Amniotic stem cell (primary cell): ENCODE measurements around the gene EPO.
A peak's percentile ranks its signal among the peaks of the same experiment; 100 is the strongest.
"Not testable (repeated sequence)": the region's sequence is repeated elsewhere in the genome, so short reads cannot be mapped to it uniquely, and the experiment has no call there.

Experiments used
- DNase-seq: peaks from one replicate; lab custom pipeline; 2025; lab: John Stamatoyannopoulos, UW

EPO gene

GRCh38 chr7:100705320-100705752 is 14.9 kb upstream of the EPO start:
- peak; percentile 39 for DNase-seq

GRCh38 chr7:100705753-100706671 is 14.3 kb upstream of the EPO start, which contains the start of gene POP7:
Gene POP7 (plus strand): TSS chr7:100706121. CDS start chr7:100706831, 710 bp downstream.
- DNase-seq = peak; percentile 96

- DNase-seq = no peak
Measured at GRCh38 chr7:100706672-100707311, 13.5 kb upstream of the EPO start.

GRCh38 chr7:100708395-100708794 is 11.9 kb upstream of the EPO start:
- no peak for DNase-seq

- no peak for DNase-seq
Measured at GRCh38 chr7:100710452-100710851, 9.8 kb upstream of the EPO start.

GRCh38 chr7:100711369-100711768 is 8.9 kb upstream of the EPO start:
- no peak for DNase-seq

- DNase-seq = no peak
Measured at GRCh38 chr7:100714725-100715124, 5.5 kb upstream of the EPO start.

- not testable (repeated sequence) for DNase-seq
Measured at GRCh38 chr7:100717073-100717472, 3.2 kb upstream of the EPO start.

GRCh38 chr7:100719523-100720278 is 567 bp upstream of the EPO start:
- peak; percentile 33 for DNase-seq

- no peak for DNase-seq
Measured at GRCh38 chr7:100720671-100721504, 620 bp downstream of the EPO start.

- DNase-seq = no peak
Measured at GRCh38 chr7:100721505-100721812, 1.2 kb downstream of the EPO start.

GRCh38 chr7:100722480-100723212 is 2.4 kb downstream of the EPO start:
- DNase-seq = no peak

- DNase-seq = no peak
Measured at GRCh38 chr7:100723732-100724275, 3.5 kb downstream of the EPO start.

- DNase-seq = not testable (repeated sequence)
Measured at GRCh38 chr7:100724364-100724763, 4.1 kb downstream of the EPO start.

- peak; percentile 64 for DNase-seq
Measured at GRCh38 chr7:100726996-100727761, 6.9 kb downstream of the EPO start.

GRCh38 chr7:100728196-100728595 is 7.9 kb downstream of the EPO start:
- no peak for DNase-seq

- no peak for DNase-seq
Measured at GRCh38 chr7:100730136-100730800, 10.0 kb downstream of the EPO start.

GRCh38 chr7:100731937-100732636 is 11.8 kb downstream of the EPO start:
- no peak for DNase-seq

- no peak for DNase-seq
Measured at GRCh38 chr7:100735730-100736129, 15.5 kb downstream of the EPO start.
